ENCODE data around the gene LATS1. TPM values are rescaled to one million over a fixed set of nuclear protein-coding genes. Genes with fewer than 3 reads are reported as not detected.
"Not testable (repeated sequence)": the region's sequence is repeated elsewhere in the genome, so short reads cannot be mapped to it uniquely, and the experiment has no call there.

LATS1 gene
- 10 to 100 TPM; 14.6 to 15.4 TPM for total RNA-seq
- long read RNA-seq, partial matches to known transcripts: 2 of 5 reads
- long read RNA-seq, other reads (novel, unspliced or antisense): 3 of 5 reads

DNA sequence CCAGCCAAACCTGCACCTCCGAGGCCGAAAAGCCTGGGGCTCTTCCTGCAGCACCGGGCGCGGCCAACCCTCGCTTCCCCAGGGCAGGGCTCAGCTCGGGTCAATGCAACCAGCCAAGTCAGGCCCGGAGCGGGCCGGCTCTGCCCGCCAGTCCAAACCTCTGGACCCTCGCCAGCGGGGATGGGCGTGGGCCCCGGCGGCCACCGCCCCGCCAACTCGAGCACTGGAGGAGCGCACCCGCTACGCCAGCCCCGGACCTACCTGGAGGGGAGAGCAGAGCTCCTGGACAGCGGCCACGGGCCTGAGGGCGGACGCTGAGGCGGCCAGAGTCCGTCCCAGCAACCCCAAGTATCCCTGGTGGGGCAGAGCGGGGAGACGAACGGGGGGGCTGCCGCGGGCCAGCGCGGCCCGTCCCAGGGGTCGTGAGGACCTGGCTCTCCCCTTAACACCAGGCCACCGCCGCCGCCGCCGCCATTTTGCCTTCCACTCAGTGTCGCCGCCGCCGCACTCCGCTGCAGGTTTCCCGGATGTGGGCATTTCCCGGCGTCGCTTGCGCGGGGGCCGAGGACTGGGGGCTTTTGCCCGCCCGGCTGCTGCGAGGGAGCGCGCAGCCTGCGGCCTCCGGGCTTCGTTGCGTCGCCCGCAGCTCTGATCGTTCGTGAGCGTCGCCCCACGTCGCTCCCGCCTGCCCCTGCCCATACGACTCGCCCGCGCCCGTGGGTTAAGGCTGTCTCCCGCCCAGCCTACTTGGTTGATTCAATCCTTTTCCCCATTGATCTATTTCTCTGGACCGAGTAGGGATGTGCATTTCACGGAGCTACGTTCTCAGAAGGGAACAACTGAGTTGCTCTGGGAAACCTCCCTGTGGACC, at the start of gene LATS1:
Gene LATS1 (minus strand): TSS at position 514 of the 871 bp plus-strand sequence. CDS start 15,975 bp downstream, outside the sequence.
- intact Hi-C loops (cut with DNase I): no loop called here
- DNase-seq (peak; percentile 94), ATAC-seq (peak; percentile 95 to 96)

DNA sequence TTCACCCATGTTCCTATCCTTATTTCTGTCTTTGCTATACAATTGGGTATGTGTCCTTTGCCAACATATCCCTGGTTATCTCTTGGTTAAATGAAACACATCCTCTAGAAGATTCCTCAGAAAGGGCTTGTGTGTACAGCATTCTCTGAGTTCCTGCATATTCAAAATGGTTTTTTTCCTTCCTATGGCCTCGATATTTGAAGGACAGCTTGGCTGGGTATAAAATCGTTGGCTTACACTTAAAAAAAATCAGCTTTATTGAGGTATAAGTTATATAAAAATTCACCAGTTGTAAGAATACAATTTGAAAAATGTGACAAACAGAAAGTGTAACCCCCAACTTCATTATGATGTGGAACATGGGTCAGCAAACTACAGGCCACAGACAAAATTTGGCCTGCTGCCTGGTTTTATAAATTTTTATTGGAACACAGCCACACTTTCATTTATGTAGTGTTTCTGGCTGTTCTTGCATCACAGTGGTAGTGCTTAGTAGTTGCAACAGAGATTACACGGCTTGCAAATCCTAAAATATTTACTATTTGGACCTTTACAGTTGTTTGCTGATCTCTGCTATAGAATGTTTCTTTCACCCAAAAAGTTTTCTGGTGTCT, 48.4 kb upstream of the LATS1 start:
- DNase-seq (no peak), ATAC-seq (no peak)
- intact Hi-C loops (cut with DNase I): no loop called here

DNA sequence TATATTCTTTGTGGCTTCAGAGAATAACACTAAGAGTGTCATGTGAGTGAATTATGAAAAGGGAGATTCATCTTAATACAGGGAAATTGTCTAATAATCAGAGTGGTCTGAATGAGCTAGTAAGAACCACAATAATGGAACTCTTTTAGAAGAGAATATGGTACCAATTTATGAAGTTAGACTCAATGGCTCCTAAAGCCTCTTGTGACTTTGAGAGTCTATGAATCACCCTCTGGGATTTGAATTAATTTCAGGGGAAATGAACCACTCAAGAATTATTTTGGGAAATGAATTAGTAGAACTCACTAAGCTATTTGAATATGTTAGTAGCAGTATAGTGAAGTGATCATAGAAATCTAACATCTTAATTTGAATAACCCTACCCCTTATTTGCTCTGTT, 46.0 kb upstream of the LATS1 start:
- ATAC-seq: no peak
- intact Hi-C loops (cut with DNase I): no loop called here
- no peak for DNase-seq

DNA sequence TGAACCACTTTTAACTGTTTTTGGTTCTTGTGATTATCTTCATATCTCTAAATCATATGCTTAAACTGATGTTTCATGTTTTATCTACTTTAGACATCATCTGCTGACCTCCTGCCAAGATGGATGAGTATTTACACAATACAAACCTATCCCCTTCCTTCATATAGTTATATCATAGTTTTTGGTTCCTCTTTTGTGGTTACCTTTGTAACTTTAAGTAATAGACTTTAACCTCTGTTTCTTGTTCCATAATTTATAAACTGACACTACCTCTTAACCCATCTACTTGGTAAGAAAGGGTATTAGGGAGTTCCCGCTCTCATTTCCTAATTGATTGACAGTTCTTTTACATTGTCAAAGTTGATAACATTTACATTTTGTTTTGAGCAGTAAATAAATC, 43.5 kb upstream of the LATS1 start:
- no peak for DNase-seq
- ATAC-seq: no peak
- intact Hi-C loops (cut with DNase I): no loop called here

DNA sequence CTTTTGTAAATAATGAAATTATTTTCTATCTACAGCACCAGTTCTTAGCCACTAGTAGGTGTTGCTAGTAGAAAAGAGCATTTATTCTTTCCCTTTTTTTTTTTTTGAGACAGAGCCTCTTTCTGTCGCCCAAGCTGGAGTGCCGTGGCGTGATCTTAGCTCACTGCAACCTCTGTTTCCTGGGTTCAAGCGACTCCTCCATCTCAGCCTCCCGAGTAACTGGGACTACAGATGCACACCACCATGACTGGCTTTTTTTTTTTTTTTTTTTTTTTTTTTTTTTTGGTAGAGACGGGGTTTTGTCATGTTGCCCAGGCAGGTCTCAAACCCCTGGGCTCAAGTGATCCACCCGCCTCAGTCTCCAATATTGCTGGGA, 38.3 kb upstream of the LATS1 start:
- intact Hi-C loops (cut with DNase I): no loop called here
- no peak for DNase-seq
- ATAC-seq: no peak

DNA sequence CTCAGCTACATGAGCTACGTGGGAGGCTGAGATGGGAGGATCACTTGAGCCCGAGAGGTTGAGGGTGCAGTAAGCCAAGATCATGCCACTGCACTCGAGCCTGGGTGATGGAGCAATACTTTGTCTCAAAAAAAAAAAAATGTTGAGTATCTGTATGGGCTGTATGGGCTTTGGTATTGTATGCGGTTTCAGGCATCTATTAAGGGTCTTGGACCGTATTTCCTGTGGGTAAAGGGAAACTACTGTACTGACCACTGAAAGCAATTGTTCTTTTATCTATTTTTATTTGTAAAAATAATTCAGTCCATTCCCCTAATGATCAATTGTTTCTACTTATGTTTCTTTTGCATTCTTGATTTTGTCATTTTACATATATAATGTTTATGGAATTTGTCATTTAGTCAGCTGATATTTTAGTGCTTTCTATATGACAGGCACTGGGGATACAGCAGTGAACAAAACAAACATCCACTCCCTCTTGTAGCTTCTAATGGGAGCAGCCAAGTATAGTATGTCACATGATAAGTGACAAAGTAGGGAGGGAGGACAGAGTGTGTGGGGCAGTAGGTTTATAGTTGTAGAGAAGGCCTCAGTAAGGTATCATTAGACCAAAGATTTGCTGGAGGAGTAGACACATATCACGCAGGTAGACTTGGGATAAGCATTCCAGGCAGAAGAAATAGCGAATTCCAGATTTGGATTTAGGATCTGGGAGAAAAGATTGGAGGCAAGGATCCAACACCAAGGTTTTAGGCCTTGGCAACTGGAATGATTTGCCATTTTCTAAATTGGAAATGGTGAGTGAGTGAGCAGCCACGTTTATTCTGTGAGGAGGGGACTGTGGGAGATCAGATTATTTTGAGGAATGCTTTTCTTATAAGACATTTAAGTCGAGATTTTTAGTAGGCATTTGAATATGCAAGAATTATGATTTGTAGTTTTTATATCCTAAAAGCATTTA, 37.7 kb upstream of the LATS1 start:
- peak in 1 of 2 donors; percentile 75 for ATAC-seq
- no peak for DNase-seq
- intact Hi-C loops (cut with DNase I): no loop called here

DNA sequence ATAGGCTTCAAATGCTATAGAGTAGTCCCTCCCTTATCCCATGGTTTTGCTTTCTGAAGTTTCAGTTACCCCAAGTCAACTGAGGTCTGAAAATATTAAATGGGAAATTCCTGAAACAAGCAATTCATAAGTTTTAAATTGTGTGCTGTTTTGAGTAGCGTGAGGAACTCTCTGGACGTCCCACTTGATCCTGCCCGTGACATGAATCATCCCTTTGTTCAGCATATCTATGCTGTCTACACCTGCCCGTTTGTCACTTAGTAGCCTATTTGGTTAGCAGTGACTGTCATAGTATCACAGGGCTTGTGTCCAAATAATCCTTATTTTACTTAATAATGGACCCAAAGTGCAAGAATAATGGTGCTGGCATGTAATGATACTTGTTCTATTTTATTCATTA, 36.6 kb upstream of the LATS1 start:
- DNase-seq: no peak
- ATAC-seq: no peak
- intact Hi-C loops (cut with DNase I): no loop called here

DNA sequence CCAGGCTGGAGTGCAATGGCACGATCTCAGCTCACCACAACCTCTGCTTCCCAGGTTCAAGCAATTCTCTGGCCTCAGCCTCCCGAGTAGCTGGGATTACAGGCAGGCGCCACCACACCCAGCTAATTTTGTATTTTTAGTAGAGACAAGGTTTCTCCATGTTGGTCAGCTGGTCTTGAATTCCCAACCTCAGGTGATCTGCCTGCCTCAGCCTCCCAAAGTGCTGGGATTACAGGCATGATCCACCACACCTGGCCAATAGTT, 35.4 kb upstream of the LATS1 start:
- DNase-seq; intact Hi-C loops (cut with DNase I); ATAC-seq: not testable (repeated sequence)

DNA sequence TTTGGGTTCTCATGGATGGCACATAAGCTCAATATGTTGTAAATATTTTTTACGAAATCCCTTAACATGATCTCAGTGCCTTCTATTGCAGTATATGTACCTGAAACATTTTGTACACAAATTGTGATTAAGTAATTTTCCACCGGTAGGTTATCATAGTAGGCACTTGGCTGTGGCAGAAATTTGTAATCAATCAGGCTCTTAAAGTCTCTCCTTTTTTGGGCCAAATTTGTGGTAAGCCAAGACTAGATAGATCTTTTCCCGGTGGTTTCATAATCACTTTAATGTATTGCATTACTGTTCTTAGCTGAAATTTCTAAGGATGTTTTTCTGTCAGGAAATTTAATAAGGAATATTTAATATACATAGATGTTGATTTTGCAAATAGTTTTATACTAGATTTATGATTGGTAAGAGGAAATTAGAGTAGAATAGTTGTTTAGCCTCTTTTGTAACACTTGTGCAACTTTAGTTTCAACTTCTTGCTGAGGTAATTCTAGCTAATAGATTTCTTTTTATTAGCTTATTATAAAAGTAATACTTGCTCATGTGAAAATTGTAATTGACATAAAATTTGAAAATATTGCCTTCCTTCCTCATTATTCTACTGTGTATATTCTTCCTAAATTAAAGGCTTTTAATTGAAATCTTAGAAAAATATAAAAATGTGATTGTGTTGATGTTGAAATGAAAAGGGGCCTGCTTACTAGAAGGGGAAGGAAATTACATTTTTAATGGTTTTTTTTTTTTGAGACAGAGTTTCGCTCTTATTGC, 34.9 kb upstream of the LATS1 start:
- DNase-seq: no peak
- intact Hi-C loops (cut with DNase I): no loop called here
- ATAC-seq: no peak

DNA sequence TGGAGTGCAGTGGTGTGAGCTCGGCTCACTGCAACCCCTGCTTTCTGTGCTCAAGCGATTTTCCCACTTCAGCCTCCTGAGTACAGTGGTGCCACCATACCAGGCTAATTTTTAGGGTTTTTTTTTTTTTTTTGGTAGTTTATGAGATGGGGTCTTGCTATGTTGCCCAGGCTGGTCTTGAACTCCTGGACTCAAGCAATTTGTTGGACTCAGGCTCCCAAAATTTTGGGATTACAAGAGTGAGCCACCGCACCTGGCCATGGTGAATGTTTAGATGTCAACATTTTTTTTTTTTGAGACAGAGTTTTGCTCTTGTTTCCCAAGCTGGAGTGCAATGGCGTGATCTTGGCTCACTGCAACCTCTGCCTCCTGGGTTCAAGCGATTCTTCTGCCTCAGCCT, 34.0 kb upstream of the LATS1 start:
- ATAC-seq; intact Hi-C loops (cut with DNase I): not testable (repeated sequence)

DNA sequence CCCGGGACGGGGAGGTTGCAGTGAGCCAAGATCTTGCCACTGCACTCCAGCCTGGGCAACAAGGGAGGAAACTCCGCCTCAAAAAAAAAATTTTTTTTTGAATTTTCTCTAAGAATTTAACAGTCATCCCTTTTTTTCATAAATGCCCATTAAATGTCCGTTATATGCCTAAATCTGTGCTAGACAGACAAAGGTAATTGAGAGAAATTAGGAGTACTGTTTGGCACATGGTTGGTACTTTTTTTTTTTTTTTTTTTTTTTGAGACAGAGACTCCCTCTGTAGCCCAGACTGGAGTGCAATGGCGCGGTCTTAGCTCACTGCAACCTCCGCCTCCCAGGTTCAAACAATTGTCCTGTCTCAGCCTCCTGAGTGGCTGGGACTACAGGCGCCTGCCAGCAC, 33.3 kb upstream of the LATS1 start:
- no peak for ATAC-seq
- DNase-seq: no peak
- intact Hi-C loops (cut with DNase I): no loop called here

More for the DNA sequence above, 34.0 kb upstream of the LATS1 start:
- DNase-seq: not testable (repeated sequence)

DNA sequence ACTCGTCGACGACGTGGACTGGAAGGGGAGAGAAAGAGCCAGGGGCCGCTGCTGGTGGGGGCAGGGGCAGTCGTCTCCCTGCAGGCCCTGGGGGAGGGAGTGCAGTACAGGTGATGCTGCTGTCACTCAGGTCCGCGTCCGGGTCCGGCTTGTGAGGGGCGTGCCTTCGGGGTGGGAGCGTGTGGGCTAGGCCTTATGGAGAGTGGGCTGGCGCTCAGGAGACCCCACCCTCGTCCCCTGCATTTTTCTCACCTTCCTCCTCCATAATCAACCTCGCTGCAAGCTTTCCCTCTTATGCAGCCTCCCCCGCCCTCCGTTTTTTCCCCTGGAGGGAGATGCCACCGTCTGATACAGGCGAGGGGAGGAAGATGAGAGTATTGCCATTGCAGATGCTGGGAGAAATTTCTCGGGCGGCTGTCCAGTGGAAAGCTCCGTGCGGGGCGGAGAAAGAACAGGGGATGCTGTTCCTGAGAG, 32.3 kb upstream of the LATS1 start:
- DNase-seq: no peak
- intact Hi-C loops (cut with DNase I): no loop called here
- ATAC-seq: peak; percentile 23 to 58

DNA sequence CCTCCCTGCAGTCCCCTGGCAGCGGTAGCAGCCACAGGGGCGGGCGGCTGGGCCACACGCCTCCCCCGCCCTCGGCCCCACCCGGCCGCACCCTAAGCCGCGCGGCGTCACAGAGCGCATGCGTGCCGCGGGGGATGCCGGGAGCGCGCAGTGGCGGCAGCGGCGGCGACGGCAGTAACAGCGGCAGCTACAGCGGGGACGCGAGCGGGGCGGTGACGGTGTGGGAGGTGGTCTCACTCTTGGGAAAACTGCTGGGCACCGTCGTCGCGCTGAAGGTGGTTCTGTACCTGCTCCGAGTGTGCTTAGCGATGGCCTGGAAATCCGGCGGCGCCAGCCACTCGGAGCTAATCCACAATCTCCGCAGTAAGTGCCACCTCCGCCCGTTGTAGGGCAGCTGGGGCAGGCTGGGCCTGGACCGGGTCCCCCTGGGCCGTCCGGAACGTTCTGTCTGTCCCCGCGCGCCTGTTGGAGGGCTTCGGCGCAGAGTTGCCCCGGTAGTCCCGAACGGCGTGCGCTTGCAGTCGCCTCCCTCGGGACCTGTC, 31.8 kb upstream of the LATS1 start, which contains the start of gene PCMT1:
Gene PCMT1 (plus strand): TSS at position 148 of the 542 bp plus-strand sequence. CDS start 161 bp downstream, at position 309.
- intact Hi-C loops (cut with DNase I): no loop called here
- ATAC-seq (peak; percentile 98 to 99), DNase-seq (peak; percentile 93)

DNA sequence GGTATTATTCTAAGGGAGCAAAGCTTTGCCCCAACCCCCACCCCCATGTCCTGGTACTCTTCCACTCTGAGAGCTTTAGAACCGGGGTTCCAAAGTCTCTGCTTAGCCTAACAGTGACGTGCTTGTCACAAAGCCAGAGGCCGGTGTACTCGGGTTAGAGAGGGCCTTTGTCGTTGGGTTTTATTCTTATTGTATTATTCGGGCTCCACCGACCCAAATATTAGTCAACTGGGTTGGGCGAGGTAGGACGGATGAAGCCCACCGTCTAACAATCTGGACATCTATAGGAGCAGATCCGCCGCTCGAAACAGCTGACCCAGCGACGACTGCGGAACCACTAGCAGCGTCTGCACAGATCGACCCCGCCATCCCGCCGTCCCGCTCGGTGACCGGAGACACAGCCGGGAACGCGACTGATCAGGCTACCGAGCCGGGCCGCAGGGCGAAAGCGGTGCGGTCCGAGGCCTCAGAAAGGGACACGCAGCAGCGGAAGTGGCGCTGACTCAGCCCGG, 31.2 kb upstream of the LATS1 start:
- DNase-seq; intact Hi-C loops (cut with DNase I): not testable (repeated sequence)
- ATAC-seq: peak; percentile 8 to 19

DNA sequence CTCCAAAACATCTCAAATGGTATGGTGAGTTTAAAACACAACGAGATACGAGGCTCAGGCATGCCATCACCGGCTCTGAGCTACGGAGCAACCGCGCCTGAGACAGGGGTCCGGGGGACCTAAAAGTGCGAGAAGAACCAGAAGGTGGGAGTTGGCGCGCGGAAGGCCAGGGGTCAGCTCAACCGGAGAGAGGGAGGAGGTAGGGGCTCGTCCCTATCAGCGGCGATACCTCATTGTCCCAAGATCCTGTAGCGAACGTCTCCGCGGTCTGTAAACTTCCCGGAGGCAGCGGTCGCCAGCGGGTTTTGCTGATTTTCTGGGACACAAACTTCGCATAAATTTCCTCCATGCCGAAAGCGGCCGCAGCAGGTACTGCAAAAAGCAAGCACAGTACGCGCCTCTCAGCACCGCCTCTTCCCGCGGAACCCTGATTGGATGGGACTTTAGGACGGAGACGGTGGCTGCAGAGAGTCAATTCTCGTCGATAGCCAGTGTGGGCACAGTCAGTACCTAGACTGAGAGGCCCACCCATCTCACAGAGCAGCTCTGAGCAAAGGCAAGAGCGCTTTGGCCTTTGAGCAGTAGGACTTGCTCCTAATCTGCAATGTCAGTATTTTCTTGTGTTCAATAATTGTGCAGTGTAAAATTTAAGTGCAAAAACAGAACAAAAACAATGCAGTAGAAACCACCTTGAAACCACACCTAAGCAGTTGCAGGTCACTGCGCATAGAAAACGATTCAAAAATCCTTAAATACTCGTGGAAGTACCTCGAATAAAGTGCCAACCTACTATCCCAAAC, 28.4 kb upstream of the LATS1 start, which contains the start of gene NUP43:
Gene NUP43 (minus strand): TSS at position 383 of the 800 bp plus-strand sequence. CDS start 34 bp downstream, at position 349.
- intact Hi-C loops (cut with DNase I): no loop called here
- DNase-seq: peak; percentile 97
- peak; percentile 67 to 74 for ATAC-seq

DNA sequence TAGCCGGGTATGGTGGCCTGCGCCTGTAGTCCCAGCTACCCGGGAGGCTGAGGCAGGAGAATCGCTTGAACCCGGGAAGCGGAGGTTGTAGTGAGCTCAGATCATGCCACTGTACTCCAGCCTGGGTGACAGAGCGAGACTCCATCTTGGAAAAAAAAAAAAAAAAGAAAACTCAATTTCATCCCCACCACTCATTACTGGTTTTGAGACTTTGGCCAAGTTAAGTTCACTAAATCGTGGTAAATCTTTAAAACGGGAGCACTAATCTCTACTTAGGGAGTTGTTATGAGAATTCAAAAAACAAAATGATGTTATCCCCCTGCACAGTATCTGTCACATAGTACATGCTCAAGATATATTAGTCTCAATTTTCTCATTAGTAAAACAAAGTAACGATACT, 27.4 kb upstream of the LATS1 start:
- ATAC-seq; DNase-seq; intact Hi-C loops (cut with DNase I): not testable (repeated sequence)

DNA sequence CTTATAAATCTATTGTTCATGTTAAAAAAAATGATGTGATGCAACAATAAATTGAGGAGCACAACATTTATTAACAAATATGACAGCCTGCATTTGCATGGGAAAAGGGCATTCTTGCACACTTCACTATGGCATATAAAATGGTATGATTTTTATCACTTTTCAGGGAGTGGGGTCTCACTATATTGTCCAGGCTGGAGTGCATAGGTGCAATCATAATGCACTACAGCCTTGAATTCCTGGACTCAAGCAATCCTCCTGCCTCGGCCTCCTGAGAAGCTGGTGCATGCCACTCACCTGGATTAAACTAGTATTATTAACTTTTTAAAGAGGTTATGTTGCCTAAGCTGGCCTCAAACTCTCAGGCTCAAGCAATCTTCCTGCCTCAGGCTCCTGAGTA, 17.0 kb upstream of the LATS1 start:
- intact Hi-C loops (cut with DNase I): no loop called here
- DNase-seq (no peak), ATAC-seq (no peak)

All from left cardiac atrium (tissue), 4 donors.